Heart left ventricle (tissue), 16 donors: Measurements from ENCODE around the gene HOXD9. TPM values are rescaled to one million over a fixed set of nuclear protein-coding genes. Genes with fewer than 3 reads are reported as not detected.

Source experiments
- ATAC-seq, 4 donors: fragments of 200-7000 bp; cut with Tn5 transposase; one replicate each; pipeline ENCODE4 v1.9.1; 2020 to 2022; ENCODE audit warnings: moderate library complexity in 4 of 4, mild to moderate bottlenecking in 3 of 4, moderate number of reproducible peaks in 1 of 4
- DNase-seq, 5 donors: peaks; one replicate each; pipeline ENCODE4 v3.0.0-alpha.2; 2020
- H3K27ac ChIP-seq, 12 donors: fragments of 200-600 bp; sonication (generic) in 4 of 12; one replicate each; pipeline versions ENCODE4 v1.5.0 to v1.8.0; 2016 to 2022; ENCODE audit warnings: mild to moderate bottlenecking in 2 of 12
- H3K27me3 ChIP-seq, 9 donors: fragments of 200-600 bp; sonication (generic) in 2 of 9; one replicate each; pipeline versions ENCODE4 v1.5.1 to v1.8.0; 2016 to 2022; ENCODE audit warnings: mild to moderate bottlenecking in 3 of 9
- H3K36me3 ChIP-seq, 9 donors: fragments of 200-600 bp; sonication (generic) in 2 of 9; one replicate each; pipeline versions ENCODE4 v1.5.0 to v1.8.0; 2018 to 2022; ENCODE audit warnings: mild to moderate bottlenecking in 2 of 9
- H3K4me1 ChIP-seq, 12 donors: fragments of 200-600 bp; sonication (generic) in 4 of 12; one replicate each; pipeline versions ENCODE4 v1.5.0 to v1.8.0; 2016 to 2022; ENCODE audit warnings: mild to moderate bottlenecking in 3 of 12
- H3K4me3 ChIP-seq, 12 donors: fragments of 200-600 bp; sonication (generic) in 4 of 12; one replicate each; pipeline versions ENCODE4 v1.5.0 to v1.8.0; 2017 to 2022; ENCODE audit warnings: mild to moderate bottlenecking in 9 of 12, moderate library complexity in 4 of 12
- H3K9me3 ChIP-seq, 12 donors: fragments of 200-600 bp; sonication (generic) in 4 of 12; one replicate each; pipeline versions ENCODE4 v1.5.0 to v1.8.0; 2016 to 2022; ENCODE audit warnings: mild to moderate bottlenecking in 1 of 12
- POLR2A ChIP-seq, 2 donors: fragments of 450-650 bp; IDR thresholded peaks; one replicate each; pipeline ENCODE4 v1.6.1; 2017; ENCODE audit warnings: antibody characterized with exemption in 2 of 2, mild to moderate bottlenecking in 2 of 2, moderate library complexity in 2 of 2
- WGBS, 4 donors: extraction: QIAGEN DNeasy Blood & Tissue Kit in 2 of 4; methylation state at CpG; one replicate each; pipeline versions ENCODE4 v1.1.5 to v1.1.7; 2013 to 2018; 5-methylcytosine and 5-hydroxymethylcytosine counted together
- intact Hi-C, 10 donors: fragments of 100-400 bp; cut with DNase I; formaldehyde crosslinking; loops; one replicate each; pipeline versions ENCODE4 v1.11.1 to v1.14.2; 2022
- polyA plus RNA-seq, 2 donors: library from polyadenylated mRNA; stranded (reverse); fragments of 200-250 nt; gene quantifications; one replicate each; pipeline ENCODE4 v1.2.3, GENCODE V29; 2013
- total RNA-seq, 9 donors: library from RNA; depleted of rRNA in 2 of 9; stranded (reverse); fragments of >200 nt in 2 of 9; fragmentation: NEBNext Ultra II Directional in 3 of 9; extraction: Animal tissue kit (Norgen Biotek cat#: 25700) in 3 of 9; gene quantifications; one replicate each; pipeline versions ENCODE4 v1.1.0 to v1.2.4, GENCODE V29; 2016 to 2023
- TF ChIP-seq, protein P1 (sequence below), 12 donors: fragments of 200-600 bp; sonication (generic) in 4 of 12; IDR thresholded peaks; one replicate each; pipeline versions ENCODE4 v1.5.0 to v1.8.0; 2018 to 2022; ENCODE audit warnings: antibody characterized with exemption in 12 of 12, mild to moderate bottlenecking in 5 of 12
- donor health status: ischemic (EF 13 %, LVEDD 7.1; RV severe dilation, severe dysfunction).
- donor health status: healthy with polysubstance abuse.
- donor health status: DM: no; HTN: yes; CAD: no.
- donor health status: DM: no; HTN: no; CAD: no.
- donor health status: ischemic (EF 25% LVEDD 6.9; RV normal size, moderate dysfunction).
- donor health status: ischemic (EF 25% LVEDD 5.7; RV mildly dilated, moderate dysfunction).
- donor health status: healthy.
- donor health status: DM: yes; HTN: yes; CAD: no.
- donor health status: ischemic (EF 35%, LVEDD 5.7; RV mildly dilated, moderate dysfunction).
- donor health status: nonischemic (EF 11% LVEDD 7.7; RV severe dilation, severe dysfunction).
- donor health status: DM: yes; HTN: yes; CAD: no.
- donor health status: PGD.
- donor health status: ischemic (EF 29% LVEDD 5.4; RV normal size, mild dysfunction).
- donor health status: nonischemic (EF 23%, LVEDD 6.1; RV moderate dilation, normal function).

HOXD9 gene
- total and polyA plus RNA-seq, 11 donors: 0.23 to 0.43 (median 0.40) TPM; not detected in 8

DNA sequence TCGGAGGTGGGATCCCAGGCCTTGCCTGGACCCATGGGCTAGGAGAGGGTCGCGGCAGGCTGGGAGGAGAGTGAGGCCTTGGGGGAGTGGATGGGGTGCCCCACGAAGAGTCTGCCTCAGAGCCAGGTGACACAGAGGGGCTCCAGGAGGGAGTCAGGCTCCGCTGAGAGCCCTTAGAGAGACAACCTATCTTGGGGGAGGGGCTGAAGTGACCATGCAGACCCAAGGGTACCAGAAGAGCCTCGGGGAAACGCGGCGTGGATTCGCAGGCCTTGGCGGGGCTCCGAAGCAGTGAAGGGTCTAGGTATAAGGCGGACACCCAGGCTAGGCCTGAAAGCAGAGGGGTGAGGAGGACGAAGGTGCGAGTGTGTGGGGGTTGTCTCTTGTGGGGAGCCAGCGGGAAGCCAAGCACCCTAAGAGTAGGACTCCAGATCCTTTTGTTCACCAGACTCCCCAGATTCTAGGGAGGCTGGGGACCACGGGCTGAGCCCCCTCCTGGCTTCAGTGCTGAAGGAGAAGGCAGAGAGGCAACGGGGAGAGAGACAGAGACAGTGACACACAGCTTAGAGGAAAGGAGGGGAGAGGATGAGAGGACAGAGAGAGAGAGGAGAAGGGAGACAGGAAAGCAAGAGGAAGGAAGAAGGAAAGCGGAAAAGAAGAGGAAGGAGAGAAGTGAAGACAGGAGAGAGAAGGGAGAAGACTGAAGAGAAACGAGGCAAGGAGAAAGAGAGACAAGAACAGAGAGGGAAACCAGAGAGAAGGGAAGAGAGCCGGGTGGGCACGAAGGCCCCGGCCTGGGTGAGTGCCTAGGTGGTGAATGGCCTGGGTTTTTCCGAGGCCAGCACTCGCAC is 16.6 kb upstream of the HOXD9 start:
- Histone ChIP-seq H3K36me3 (no peaks in the 10 kb centered on the region), H3K9me3 (no peaks in the 10 kb centered on the region), H3K27me3 (peaks cover 88 to 99% (median 96%) of the 10 kb centered on the region in 9 donors), H3K27ac (peak overlapping the region in 1 of 12 donors; percentile 90), H3K4me3 (no peak overlapping the region), H3K4me1 (peaks cover 0 to 42% (median 10%) of the 10 kb centered on the region in 12 donors)
- intact Hi-C loops: no loop called here
- DNase-seq: peak in 1 of 5 donors; percentile 14
- WGBS, 4 donors: 5 to 10% (median 6%) methylated on average over 24 to 25 of the region's 25 CpGs
- no peak for ATAC-seq
- TF ChIP-seq, protein P1, sequence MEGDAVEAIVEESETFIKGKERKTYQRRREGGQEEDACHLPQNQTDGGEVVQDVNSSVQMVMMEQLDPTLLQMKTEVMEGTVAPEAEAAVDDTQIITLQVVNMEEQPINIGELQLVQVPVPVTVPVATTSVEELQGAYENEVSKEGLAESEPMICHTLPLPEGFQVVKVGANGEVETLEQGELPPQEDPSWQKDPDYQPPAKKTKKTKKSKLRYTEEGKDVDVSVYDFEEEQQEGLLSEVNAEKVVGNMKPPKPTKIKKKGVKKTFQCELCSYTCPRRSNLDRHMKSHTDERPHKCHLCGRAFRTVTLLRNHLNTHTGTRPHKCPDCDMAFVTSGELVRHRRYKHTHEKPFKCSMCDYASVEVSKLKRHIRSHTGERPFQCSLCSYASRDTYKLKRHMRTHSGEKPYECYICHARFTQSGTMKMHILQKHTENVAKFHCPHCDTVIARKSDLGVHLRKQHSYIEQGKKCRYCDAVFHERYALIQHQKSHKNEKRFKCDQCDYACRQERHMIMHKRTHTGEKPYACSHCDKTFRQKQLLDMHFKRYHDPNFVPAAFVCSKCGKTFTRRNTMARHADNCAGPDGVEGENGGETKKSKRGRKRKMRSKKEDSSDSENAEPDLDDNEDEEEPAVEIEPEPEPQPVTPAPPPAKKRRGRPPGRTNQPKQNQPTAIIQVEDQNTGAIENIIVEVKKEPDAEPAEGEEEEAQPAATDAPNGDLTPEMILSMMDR (IDR thresholded peaks at IDR 0.05): no peak
- no peak for TF ChIP-seq POLR2A (IDR thresholded peaks at IDR 0.05)

DNA sequence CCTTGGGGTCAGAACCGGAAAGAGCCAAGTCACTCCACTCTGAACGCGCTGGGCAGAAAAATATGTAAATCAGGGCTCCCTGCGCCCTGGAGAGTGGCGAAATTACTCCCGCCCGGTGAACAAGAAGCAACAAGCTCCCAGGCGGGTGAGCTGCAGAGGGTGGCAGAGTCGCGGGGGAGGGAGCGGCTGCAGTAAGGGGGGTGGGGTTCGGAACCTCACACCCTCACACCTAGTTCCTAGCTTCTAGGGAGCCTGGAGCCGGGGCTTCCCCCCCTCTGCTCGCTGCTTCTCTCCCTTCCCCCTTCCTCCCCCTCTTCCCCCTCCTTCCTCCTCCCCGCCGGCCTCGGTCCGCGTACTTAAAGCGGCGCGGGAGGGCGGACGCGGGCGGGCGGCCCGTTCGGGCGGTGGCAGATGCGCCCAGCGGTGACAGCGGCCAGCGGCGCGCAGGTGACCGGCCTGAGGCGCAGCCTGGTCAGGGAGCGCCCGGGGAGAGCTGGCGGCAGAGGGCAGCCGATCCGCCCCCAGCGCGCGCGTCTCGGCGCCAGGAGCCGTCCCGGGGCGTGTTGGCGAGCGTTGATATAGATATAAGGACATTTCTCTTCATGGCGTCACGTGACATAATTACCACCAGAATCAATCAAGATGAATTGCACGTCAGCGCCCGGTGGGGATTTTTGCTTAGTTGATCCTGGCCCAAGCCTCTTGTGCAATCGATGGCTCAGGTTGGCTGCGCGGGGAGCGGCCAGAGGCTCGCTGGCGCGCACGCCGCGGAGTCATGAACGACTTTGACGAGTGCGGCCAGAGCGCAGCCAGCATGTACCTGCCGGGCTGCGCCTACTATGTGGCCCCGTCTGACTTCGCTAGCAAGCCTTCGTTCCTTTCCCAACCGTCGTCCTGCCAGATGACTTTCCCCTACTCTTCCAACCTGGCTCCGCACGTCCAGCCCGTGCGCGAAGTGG is 15.7 kb upstream of the HOXD9 start, which contains the start of gene HOXD11:
Gene HOXD11 (plus strand): TSS at position 700 of the 959 bp plus-strand sequence. CDS start 76 bp downstream, at position 776.
- peaks cover 0 to 42% (median 10%) of the 10 kb centered on the region in 12 donors for H3K4me1 ChIP-seq
- ATAC-seq: peak in 1 of 4 donors; percentile 18
- no peak for TF ChIP-seq POLR2A (IDR thresholded peaks at IDR 0.05)
- TF ChIP-seq, protein P1 (IDR thresholded peaks at IDR 0.05): no peak
- H3K9me3 ChIP-seq: no peaks in the 10 kb centered on the region
- DNase-seq: peak in 1 of 5 donors; percentile 17
- H3K4me3 ChIP-seq: peak within 1 kb of the TSS in 8 of 12 donors; percentile 0 to 33 (median 14)
- 2 to 5% (median 3%) methylated on average over 12 to 85 of the region's 85 CpGs for WGBS, 4 donors
- intact Hi-C loops: no loop called here
- no peaks in the 10 kb centered on the region for H3K36me3 ChIP-seq
- peaks cover 89 to 99% (median 96%) of the 10 kb centered on the region in 9 donors for H3K27me3 ChIP-seq
- peak within 1 kb of the TSS in 1 of 12 donors; percentile 90 for H3K27ac ChIP-seq

DNA sequence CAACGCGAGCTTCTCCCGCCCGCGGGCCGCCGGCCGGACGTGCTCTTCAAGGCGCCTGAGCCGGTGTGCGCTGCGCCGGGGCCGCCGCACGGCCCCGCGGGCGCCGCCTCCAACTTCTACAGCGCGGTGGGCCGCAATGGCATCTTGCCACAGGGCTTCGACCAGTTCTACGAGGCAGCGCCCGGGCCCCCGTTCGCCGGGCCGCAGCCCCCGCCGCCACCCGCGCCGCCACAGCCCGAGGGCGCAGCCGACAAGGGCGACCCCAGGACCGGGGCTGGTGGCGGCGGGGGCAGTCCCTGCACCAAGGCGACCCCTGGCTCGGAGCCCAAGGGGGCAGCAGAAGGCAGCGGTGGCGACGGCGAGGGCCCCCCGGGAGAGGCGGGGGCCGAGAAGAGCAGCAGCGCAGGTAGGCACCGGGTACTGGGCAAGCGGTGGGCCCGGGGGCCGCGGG is 14.8 kb upstream of the HOXD9 start:
- peak overlapping the region in 1 of 12 donors; percentile 87 for H3K27ac ChIP-seq
- no peaks in the 10 kb centered on the region for H3K36me3 ChIP-seq
- no peaks in the 10 kb centered on the region for H3K9me3 ChIP-seq
- WGBS, 4 donors: 2 to 5% (median 2%) methylated on average over 13 to 59 of the region's 59 CpGs
- TF ChIP-seq POLR2A (IDR thresholded peaks at IDR 0.05): no peak
- TF ChIP-seq, protein P1 (IDR thresholded peaks at IDR 0.05): no peak
- intact Hi-C loops: no loop called here
- DNase-seq (peak in 1 of 5 donors; percentile 15), ATAC-seq (no peak)
- peaks cover 0 to 42% (median 10%) of the 10 kb centered on the region in 12 donors for H3K4me1 ChIP-seq
- H3K27me3 ChIP-seq: peaks cover 89 to 99% (median 96%) of the 10 kb centered on the region in 9 donors
- H3K4me3 ChIP-seq: no peak overlapping the region
